ENCODE results near the gene NMRK1.

The NMRK1 gene

DNA sequence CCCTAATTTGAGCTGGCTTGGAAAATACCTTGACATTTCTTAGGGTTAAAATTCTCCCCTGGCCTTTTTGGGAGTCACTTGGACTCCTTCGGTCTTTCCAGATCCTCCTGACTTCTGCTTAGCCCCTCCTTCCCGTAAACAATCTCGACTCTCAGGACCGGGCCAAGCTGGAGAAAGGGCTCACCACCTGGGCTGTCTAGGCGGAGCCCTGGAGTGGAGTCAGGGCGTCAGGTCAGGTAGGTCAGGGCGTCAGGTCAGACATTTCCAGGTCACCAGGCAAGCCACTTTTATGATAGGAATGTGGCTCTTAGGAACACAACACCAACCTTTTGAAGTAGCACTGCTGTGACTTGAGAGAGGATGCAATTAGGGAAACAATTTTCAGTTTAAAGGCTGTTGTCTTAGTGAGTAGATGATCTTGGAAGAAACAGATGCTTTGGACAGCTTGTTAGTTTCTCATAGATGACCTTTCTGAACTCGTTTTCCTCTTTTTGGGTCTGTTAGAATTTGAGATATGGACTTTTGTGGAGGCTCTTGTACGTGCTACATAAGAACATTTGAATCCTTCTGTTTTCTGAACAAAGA lies 13.1 kb upstream of the NMRK1 start:
- DNase-seq, result no peak

DNA sequence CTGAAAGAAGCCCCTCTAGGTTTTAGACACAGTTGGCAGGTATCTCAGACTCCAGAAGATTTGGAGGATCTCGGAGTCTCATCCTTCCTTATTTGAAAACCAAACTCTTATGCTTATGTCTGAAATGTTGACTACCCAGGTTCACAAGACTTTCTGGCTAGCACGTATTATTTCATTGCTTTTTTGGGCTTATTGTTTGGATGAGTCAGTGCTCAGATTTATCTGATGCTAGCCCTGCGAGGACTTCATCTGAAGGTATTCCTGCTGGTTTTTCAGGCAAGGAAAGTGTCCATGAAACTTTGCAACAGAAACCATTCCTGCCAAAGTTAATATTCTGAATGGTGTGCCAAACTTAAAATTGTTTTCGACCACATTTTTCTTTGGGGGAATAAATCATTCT lies 8.8 kb upstream of the NMRK1 start:
- no peak for DNase-seq

DNA sequence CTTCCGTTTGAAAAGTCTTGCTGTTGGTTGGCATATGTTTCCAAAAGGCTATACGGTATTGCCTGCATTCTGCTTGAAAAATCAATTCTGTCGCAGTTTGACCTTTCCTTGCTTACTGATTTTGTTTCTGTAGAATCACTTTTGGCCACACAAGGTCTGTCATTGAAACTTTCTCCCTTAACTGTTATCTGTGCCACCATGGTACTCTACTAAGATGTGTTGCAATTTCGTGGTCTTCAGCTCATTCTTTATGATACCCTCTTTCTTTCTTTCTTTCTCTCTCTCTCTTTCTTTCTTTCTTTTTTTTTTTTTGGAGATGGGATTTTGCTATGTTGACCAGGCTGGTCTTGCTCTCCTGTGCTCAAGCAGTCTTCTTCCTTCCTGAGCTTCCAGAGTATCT lies 4.8 kb upstream of the NMRK1 start:
- no peak for DNase-seq

DNA sequence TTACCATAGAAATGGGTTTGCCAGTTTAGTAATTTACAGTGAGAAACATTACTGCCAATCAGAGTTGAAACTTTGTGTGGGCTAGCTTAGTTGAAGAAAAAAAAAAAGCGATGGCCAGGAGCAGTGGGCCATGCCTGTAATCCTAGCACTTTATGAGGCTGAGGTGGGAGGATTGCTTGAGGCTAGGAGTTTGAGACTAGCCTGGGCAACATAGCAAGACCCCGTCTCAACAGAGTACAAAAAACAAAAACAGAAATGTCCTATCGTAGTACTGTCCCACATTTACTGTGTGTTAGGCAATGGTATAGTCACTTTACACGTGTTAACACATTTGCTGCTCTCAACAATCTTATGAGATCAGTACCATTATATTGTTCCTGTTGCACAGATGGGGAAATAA lies 2.6 kb upstream of the NMRK1 start:
- no peak for DNase-seq

DNA sequence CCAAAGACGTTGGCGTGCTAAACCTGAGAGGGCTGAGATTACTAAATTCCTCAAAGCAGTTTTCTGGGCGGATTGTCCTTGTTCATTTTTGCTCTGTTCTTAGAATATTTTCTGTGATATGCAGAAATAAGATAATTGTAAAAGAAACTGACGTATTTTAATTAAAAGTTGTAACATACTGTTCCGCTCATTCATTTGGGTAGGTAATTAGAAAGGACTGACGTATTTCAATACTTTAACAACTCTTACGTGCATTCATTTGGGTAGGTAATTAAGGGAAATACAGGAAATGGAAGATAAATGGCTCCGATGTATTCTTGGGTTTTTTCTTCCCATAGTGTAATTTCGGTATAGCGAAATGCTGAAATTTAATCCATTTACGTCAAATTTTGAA lies 1.4 kb upstream of the NMRK1 start:
- DNase-seq, result no peak

DNA sequence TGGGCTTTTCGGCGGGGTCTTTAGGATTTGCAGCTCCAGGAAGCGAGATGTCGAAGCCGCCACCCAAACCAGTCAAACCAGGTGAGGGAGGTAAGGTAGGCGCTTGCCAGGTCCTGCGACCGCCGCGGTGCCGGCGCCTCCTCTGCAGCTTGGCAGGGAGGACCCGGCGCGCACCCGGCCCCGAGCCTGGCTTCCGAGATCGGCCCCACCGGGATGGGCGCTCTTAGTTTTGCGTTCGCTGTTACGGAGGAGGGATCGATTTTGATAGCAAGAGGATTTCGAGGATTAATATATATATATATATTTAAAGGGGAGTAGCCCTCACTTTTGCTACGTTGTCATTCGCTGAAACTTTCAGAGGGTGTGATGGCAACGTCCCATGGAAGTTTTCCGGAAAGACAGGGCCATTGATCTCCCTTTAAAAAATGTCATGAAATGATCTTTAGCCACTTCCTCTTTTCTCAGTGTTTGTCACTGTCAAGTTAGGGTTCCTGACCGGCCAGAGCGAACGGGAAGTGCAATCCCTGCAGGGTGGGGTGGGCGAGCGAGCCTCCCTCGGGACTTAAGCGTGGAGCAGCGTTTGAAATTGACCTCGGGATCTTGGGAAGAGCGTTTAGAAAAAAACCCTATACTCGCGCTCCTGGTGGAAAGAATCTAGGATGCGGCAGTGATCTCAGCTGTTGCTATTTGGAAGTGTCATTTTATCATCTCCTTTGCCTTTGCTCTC lies 854 bp upstream of the NMRK1 start:
- peak; percentile 63 for DNase-seq

DNA sequence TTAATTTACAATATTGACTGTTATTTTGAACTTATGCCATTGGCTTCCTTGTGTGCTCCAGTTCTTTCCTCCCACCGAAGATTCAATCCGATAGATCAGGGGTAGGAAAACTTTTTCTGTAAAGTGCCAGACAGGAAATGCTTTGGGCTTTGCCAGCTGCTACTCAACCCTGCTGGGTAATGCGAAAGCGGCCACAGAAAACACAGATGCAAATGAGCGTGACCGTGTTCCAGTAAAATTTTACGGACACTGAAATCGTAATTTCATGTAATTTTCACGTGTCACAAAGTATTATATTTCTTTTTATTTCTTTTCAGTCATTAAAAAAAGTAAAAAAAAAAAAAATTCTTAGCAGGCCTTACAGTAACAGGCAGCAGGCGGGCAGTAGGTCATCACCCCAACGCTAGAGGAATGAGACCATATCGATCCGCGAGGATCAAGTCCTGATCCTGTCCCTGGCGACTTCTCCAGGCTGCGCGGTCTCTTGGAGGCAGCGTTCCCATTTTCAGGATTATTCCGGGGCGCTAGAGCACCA lies 599 bp downstream of the NMRK1 start:
- peak; percentile 58 for DNase-seq

DNA sequence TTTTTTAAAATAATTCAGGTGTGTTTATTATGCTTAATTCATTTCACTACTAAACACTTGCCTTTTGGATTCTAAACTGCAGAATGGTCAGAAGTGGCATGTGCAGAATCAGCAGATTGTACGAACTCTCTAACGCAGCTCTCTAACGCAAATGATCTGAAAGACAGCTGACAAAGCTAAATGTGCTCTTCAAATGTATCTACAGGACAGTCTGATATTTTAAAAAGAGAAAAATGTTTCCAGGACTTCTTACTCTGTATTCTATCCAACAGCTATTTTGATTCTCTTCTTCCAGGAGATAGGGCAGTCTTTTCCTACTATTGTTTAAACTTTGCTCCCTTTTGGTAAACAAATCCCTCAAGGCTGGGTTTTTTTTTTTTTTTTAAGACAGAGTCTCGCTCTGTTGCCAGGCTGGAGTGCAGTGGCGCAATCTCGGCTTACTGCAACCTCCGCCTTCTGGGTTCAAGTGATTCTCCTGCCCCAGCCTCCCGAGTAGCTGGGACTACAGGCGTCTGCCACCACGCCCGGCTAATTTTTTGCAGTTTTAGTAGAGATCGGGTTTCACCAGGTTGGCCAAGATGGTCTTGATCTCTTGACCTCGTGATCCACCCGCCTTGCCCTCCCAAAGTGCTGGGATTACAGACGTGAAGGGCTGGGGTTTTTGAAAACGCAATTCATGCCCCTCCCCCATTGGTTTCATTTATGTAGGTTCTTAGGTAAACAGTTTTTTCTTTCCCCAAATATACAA lies 1.2 kb downstream of the NMRK1 start:
- peak; percentile 53 for DNase-seq

DNA sequence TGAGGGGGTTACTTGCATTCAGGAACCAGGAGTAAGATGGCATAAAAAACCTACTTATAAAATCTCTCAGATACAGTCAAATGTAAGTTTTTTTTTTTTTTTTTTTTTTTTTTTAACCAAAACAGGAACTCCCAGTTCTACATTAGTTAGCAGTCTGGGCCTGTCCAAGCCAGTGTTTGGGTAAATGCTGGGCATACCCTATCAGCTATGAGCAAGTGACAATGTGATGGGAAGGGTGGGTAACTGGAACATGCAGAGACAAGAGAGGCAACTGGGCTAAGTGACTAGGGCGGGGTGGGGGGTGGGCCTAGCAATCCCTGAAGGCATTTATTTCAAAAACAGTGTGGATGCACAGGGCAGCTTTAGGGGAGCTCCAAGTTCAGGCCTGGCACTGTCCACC lies 2.3 kb downstream of the NMRK1 start:
- DNase-seq, result no peak

DNA sequence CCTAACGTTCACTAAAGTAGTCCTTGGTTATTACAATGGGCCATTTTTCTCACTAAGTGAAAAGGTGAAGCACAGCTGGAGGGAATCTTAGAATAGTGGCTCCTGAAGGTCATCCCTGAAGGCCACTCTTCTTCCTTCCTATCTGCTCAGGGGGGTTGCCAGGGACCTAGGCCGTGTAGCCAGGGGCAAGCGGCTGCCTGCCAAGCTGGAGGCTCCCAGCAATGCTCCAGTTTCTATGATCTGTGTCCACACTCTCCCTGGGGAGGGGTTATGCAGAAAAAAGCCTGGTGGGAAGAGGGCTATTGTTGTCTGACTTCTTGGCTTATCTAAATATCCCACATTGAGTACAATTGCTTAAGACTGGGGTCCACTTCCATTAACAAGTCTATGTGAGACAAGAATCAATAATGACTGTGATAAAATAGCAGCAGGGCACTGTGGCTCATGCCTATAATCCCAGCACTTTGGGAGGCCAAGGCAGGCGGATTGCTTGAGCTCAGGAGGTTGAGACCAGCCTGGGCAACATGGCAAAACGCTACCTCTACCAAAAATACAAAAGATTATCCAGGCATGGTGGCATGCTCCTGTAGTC lies 3.8 kb downstream of the NMRK1 start:
- DNase-seq, result no peak

DNA sequence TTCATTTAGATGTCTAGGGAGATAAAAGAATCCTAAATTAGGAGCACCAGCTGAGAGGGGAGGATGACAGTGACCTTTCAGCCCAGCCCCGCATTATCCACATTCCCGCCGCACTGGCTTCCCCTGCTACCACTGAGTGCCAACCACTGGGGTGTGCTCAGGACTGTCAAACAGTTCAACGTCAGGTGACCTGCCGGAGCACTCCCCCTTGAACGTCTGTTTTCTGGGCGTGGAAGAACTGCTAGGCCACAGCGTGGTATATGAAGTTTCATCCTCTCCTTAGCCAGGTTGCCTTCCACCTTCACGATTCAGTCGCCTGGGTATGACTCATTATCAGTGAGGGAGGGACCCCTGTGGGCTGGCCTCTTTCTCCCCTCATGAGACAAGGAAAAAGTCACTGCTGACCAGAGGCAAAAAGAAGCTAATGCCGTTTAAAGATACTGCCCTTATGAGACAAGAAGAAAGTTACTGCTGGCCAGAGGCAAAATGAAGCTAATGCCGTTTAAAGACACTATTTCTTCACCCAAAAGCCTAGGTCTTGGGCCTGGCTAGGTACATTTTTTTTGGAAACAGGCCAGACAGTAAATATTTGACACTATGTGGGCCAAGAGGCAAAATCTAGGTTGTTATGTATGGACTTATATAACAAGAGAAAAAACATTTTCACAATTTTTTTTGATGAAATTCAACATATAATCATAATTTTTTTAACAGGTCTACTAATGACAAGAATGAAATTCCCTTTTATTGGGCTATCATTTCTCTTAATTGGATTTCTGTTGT lies 4.6 kb downstream of the NMRK1 start:
- no peak for DNase-seq

DNA sequence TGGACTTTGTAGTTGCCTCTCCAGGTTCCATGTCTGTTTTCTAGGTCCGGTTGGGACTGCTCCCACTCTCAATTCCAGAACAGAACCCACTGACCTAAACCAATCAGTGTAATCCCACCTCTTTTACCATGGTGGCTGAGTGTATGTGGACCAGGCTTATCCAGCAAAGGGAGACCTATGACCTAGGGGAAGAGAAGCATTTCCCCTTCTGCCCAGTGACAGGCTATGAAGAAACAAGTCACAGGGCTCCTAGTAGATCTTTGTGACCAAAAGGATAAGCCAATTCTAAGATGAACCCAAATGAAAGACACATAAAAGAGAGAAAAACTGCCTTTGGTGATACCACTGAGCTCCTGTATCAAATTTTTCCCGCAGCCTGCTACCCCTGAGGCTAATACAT lies 6.3 kb downstream of the NMRK1 start:
- DNase-seq, result no peak

DNA sequence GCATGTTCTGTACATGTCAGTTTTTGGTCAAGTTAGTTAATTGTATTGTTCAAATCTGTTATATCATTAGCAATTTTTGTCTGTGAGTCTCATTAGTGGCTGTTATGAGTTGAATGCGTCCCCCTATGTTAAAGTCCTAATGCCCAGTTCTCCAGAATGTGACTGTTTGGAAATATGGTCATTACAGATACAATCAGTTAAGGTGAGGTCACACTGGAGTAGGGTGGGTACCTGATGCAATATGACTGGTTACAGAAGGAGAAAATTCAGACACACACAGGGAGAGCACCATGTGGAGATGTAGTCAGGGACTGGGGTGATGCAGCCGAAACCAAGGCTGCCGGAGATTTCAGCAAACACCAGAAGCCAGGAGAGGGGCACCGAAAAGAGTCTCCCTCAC lies 15.1 kb downstream of the NMRK1 start:
- no peak for DNase-seq

DNA sequence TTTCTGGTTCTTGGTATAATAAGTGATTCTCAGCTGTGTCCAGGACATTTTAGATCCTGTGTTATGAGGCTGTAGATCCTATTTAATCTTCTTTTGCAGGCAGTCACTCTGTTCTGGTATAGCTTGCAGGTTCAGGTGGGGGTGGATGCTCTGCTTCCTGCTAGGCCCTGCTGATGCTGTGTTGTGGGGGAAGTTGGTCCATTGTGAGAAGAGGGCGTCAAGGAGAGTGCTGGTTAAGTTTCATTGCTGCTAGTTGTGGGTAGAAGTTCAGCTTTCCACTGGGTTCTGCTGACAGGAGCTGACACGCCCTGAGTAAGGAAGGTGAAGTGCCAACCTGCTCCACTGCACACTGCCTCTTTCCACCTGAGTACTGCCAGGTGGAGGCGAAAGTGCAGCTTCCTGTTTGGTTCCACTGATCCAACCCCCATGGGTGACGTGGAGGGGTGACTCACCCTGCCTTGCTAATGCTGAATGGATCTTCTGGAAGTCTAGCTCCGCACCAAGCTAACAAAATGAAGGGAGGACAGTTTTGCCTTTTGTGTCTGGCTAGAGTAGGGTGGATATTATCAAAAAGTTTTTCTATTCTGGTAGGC lies 16.3 kb downstream of the NMRK1 start:
- DNase-seq, result no peak

DNA sequence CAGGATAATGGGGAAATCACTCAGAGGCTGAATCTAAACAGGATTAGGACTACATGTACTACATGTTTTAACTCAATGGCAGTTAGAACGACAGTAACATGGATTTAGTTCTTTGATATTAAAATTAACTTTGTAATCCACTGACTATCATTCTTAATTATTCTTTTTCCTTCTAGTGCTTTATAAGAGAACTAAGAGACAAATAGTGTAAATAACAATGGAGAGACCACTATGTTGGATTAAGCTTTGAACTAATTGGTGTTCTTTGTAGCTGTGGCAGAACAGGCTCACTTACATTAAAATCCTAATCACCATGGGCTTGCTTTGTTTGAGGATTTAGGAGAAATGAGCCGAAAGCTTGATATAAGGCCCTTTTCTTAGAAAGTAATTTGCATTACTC lies 18.8 kb downstream of the NMRK1 start:
- DNase-seq, result no peak

DNA sequence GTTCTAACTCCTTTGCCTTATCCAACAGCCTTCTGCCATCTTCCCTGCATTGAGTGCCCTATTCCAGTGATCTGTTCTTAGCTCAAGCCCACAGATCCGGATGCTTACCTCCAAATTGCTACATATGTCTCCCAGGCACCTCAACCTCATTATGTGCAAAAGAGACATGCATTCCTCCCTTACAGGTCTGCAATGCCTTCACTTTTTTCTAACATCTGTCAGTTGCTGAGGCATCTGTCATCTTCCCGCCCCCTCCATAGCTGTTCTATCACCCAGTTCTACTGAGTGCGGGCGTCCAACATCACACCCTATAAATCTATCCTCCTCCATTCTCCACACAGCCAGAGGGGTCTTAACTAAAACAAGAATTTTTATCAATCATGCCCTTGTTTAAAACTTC lies 20.1 kb downstream of the NMRK1 start:
- no peak for DNase-seq

DNA sequence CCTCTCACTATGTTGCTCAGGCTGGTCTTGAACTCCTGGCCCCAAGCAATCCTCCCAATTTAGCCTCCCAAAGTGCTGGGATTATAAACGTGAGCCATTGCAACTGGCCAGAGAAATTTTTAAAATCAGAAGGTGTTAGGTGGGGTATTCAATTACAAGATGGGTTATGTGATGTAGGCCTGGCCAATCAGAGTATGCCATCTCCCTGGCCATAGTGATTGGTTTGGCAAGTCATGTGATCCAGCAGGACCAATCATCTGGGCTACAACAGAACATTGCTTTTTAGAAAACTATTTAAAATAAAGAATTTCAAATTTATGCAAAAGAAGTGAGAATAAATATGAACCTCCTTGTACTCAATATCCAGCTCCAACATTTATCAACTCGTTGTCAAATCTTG lies 22.4 kb downstream of the NMRK1 start:
- no peak for DNase-seq

DNA sequence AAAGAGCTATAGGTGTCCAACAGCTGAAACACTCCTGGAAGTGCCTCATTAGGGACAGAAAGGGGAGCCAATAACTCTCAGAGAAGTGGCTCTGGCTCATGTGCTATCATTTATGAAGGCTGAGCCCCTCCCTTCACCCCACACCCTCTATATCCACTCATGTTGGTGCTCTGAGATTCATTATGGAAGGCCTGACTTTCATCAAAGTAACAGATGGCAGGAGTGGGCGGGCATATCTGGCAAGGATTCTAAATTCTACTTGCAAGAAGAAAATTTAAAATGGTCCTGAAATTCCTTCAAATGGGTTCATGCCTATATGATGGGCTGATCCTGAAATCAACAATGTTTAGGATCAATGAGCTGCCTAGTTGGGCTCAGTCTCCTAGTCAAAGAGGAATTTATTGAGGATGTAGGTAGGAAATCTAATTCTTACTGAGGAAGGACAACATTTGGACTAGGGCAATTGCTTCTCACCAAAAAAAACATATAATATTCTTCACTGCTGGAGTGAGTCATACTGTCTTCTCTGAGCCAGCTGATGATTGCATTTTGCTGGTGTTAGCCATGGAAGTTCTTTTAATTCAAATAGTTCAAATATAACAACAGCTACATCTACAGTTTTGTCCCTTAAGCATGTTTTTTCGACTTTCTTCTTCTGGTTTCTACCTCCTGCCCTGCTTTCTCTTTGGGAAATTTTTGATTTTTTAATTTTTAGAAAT lies 23.5 kb downstream of the NMRK1 start:
- DNase-seq, result no peak

DNA sequence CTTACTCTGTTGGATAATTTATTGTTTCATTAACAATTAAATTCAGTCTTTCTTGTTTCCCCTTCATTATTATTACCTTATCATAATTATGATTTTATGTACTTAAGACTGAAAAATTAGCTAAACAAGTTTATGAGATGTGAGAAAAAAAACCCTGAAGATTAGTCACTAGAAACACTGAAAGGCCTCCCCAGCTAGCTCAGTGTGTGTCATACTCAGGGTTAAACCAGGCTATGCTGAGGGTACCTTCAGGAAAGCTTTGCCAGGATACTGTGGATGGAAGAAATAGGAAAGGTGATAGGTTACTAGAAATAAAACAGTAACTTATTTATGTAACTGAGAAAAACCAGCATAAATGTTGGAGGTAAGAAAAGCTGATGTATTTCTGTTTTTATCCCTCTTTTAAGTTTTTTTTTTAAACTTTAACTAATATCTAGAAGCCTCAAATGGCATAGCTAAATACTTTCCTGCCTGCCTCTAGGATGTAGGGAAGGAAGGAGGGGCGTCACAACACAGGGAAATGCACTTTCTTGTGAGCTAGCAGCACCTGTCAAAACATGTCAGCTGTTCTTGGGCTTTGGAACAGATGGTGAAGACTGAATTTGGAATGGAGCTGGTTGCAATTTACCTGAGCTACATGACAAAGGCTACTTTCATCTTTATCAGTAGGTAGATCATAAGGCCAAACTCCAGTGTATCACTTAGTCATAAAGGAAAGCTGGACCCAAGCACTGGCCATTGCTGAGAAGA lies 24.2 kb downstream of the NMRK1 start:
- peak; percentile 3 for DNase-seq

DNA sequence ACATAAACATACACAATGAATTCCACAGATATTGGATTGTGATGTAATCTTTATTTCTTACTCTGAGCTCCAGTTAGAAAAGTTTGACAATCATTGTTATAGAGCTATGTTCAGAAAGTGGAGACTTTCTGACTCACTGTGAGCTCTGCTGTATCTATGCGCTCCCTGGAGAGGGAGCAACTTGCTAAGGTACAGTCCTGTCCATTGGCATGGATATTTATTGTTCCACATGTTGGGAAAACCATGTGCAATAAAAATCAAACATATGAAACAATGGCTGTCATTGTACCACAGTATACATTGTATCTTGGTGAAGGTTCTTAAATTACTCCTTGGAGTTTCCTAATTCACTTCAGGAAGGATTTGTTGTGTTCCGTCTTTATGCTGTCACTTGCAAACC lies 26.8 kb downstream of the NMRK1 start:
- no peak for DNase-seq

DNA sequence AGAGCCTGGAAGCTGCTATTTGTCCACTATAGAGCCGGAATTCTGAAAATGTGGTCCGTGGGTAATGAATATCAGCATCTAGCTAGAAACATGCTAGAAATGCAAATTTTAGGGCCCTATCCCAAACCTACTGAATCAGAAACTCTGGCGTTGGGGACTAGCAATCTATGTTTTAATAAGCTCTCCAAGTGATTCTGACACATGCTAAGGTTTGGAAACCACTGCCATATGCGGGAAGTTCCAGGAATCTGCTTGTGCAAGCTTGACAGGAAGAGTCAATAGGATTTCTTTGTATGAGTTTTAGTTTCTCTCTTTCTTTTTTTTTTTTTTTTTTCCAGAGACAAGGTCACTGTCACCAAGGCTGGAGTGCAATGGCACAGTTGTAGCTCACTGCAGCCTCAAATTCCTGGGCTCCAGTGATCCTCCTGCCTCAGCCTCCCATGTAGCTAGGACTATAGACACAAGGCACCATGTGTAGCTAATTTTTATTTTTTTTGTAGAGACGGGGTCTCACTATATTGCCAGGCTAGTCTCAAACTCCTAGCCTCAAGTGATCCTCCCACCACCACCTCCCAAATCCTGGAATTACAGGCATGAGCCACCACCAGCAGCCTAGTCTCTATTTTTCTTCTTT lies 33.5 kb downstream of the NMRK1 start:
- DNase-seq, result no peak

Measured in NCI-H82 (cell line).